Kidney (tissue), 14 donors: ENCODE data around the gene ASAP2. TPM values are rescaled to one million over a fixed set of nuclear protein-coding genes. Genes with fewer than 3 reads are reported as not detected.

Experiments used
- DNase-seq, 5 donors: peaks; one replicate each; pipeline ENCODE4 v3.0.0-alpha.2; 2013 to 2020
- FAIRE-seq: peaks from 2 replicates; lab custom pipeline; 2012; peaks lifted over from hg19 to GRCh38; lab: Jason Lieb, UNC
- H3K27ac ChIP-seq, 2 donors: one replicate each; pipeline ENCODE4 v1.7.0; 2013; ENCODE audit warnings: low read depth in 2 of 2, low read length in 2 of 2, inconsistent platforms in 1 of 2
- H3K27me3 ChIP-seq: one replicate; pipeline ENCODE4 v1.7.1; 2013; ENCODE audit warnings: low read length, inconsistent platforms; ENCODE audit not compliant: control insufficient read depth, insufficient read depth
- H3K36me3 ChIP-seq, 3 donors: one replicate each; pipeline versions ENCODE4 v1.7.0 to v1.7.1; 2013; ENCODE audit warnings: low read length in 3 of 3, control low read depth in 1 of 3, inconsistent platforms in 1 of 3; ENCODE audit not compliant: insufficient read depth in 3 of 3, control insufficient read depth in 2 of 3
- H3K4me1 ChIP-seq, 3 donors: one replicate each; pipeline versions ENCODE4 v1.7.0 to v1.7.1; 2013; ENCODE audit warnings: low read length in 3 of 3, inconsistent platforms in 1 of 3, low read depth in 1 of 3; ENCODE audit not compliant: control insufficient read depth in 2 of 3, insufficient read depth in 2 of 3
- H3K4me3 ChIP-seq, 3 donors: one replicate each; pipeline versions ENCODE4 v1.7.0 to v1.8.1; 2013; ENCODE audit warnings: low read length in 3 of 3, control low read depth in 1 of 3, inconsistent platforms in 1 of 3
- H3K9ac ChIP-seq, 3 donors: one replicate each; pipeline versions ENCODE4 v1.7.0 to v1.7.1; 2013; ENCODE audit warnings: low read length in 3 of 3, control low read depth in 1 of 3, inconsistent platforms in 1 of 3
- H3K9me3 ChIP-seq, 3 donors: one replicate each; pipeline versions ENCODE4 v1.7.0 to v1.7.1; 2013; ENCODE audit warnings: low read length in 3 of 3, control low read depth in 1 of 3, inconsistent platforms in 1 of 3; ENCODE audit not compliant: control insufficient read depth in 2 of 3, insufficient read depth in 1 of 3
- CTCF ChIP-seq: IDR thresholded peaks from 3 replicates; pipeline ENCODE4 v1.5.1; 2012; ENCODE audit warnings: mild to moderate bottlenecking, moderate library complexity, borderline replicate concordance; ENCODE audit not compliant: insufficient read depth; ENCODE audit errors: extremely low read depth
- intact Hi-C: fragments of 100-400 bp; cut with DNase I; formaldehyde crosslinking; loops from one replicate; pipeline ENCODE4 v1.11.1; 2022
- polyA plus RNA-seq: library from polyadenylated mRNA; stranded (reverse); fragments of 350-450 nt; fragmentation: Illumina TruSeq; extraction: RNeasy Lipid Tissue Mini Kit (QIAGEN cat#74804); gene quantifications from one replicate; pipeline ENCODE4 v1.2.3, GENCODE V29; 2014; ENCODE audit warnings: low read depth, low replicate concordance; ENCODE audit not compliant: insufficient read depth
- total RNA-seq: library from RNA; stranded (reverse); fragmentation: NEBNext Ultra II Directional; extraction: Animal tissue kit (Norgen Biotek cat#: 25700); gene quantifications from one replicate; pipeline ENCODE4 v1.2.1, GENCODE V29; 2021
- donor health status: control.
- donor health status: control.
- donor health status: control.
- donor health status: control.
- donor health status: control.
- donor health status: DM: yes; HTN: yes; CAD: no.
- donor health status: Normal renal cell carcinoma (clear cell type).

The ASAP2 gene
- total and polyA plus RNA-seq, 2 donors from 2014 or later = 26.2 to 54.8 TPM

GRCh38 chr2:9226458-9227380, 20.1 kb downstream of the ASAP2 start:
- H3K4me1 ChIP-seq = peaks cover 0 to 55% (median 54%) of the 10 kb centered on the region in 3 donors
- H3K27me3 ChIP-seq = no peaks in the 10 kb centered on the region
- no peak overlapping the region for H3K4me3 ChIP-seq
- no peak for TF ChIP-seq CTCF
- H3K9me3 ChIP-seq = no peaks in the 10 kb centered on the region
- DNase-seq (no peak), FAIRE-seq (no peak)
- no peaks in the 10 kb centered on the region for H3K36me3 ChIP-seq
- no peak overlapping the region for H3K27ac ChIP-seq
- H3K9ac ChIP-seq = no peak overlapping the region
- intact Hi-C loops = no loop called here

- no peaks in the 10 kb centered on the region for H3K27me3 ChIP-seq
- FAIRE-seq (no peak), DNase-seq (no peak)
- no peaks in the 10 kb centered on the region for H3K9me3 ChIP-seq
- intact Hi-C loops = no loop called here
- H3K4me1 ChIP-seq = peaks cover 7 to 66% (median 62%) of the 10 kb centered on the region in 3 donors
- no peak for TF ChIP-seq CTCF
- H3K27ac ChIP-seq = no peak overlapping the region
- no peaks in the 10 kb centered on the region for H3K36me3 ChIP-seq
- no peak overlapping the region for H3K9ac ChIP-seq
- no peak overlapping the region for H3K4me3 ChIP-seq
These were observed 21.6 kb downstream of the ASAP2 start for GRCh38 chr2:9228088-9228751.

- FAIRE-seq = no peak
- no peak for TF ChIP-seq CTCF
- no peaks in the 10 kb centered on the region for H3K9me3 ChIP-seq
- DNase-seq = peak in 2 of 5 donors; percentile 15 to 51
- peaks cover 7 to 66% (median 64%) of the 10 kb centered on the region in 3 donors for H3K4me1 ChIP-seq
- H3K27ac ChIP-seq = peak overlapping the region in 1 of 2 donors; percentile 14
- H3K9ac ChIP-seq = no peak overlapping the region
- no peaks in the 10 kb centered on the region for H3K36me3 ChIP-seq
- no peak overlapping the region for H3K4me3 ChIP-seq
- intact Hi-C loops = no loop called here
- no peaks in the 10 kb centered on the region for H3K27me3 ChIP-seq
These were observed 22.3 kb downstream of the ASAP2 start for GRCh38 chr2:9228781-9229469.
